ENCODE measurements around the gene TIA1. TPM values are rescaled to one million over a fixed set of nuclear protein-coding genes. Genes with fewer than 3 reads are reported as not detected.
A peak's percentile ranks its signal among the peaks of the same experiment; 100 is the strongest.
"Not testable (repeated sequence)": the region's sequence is repeated elsewhere in the genome, so short reads cannot be mapped to it uniquely, and the experiment has no call there.

TIA1 gene
- polyA plus RNA-seq = 1,165 and 1,297 TPM in 2 replicates
- polyA minus RNA-seq = 525 and 609 TPM in 2 replicates

GRCh38 chr2:70248181-70248847 lies at the start of gene TIA1:
TSS of gene TIA1 (minus strand) at chr2:70248628. CDS start at chr2:70248430, 198 bp downstream.
- Histone ChIP-seq H3K9me2 (ENCODE audit: insufficient read depth, low read length) (no peaks in the 10 kb centered on the region), H3K9me3 (ENCODE audit: low read length) (no peaks in the 10 kb centered on the region), H3K4me2 (ENCODE audit: low read length) (peak within 1 kb of the TSS; percentile 37), H3K9ac (ENCODE audit: low read length) (peak within 1 kb of the TSS; percentile 99), H4K20me1 (ENCODE audit: insufficient read depth) (peaks cover 12% of the 10 kb centered on the region), H3K79me2 (replicated peaks; ENCODE audit: insufficient read depth, low read length) (peaks cover 47% of the 10 kb centered on the region), H3K27ac (ENCODE audit: low read length) (peak within 1 kb of the TSS; percentile 99), H3K27me3 (ENCODE audit: insufficient read depth, low read depth, low read length) (no peaks in the 10 kb centered on the region), H3K4me3 (ENCODE audit: low read length) (peak within 1 kb of the TSS; percentile 80), H2AFZ (ENCODE audit: low read depth, low read length) (peak within 1 kb of the TSS; percentile 66), H3F3A (ENCODE audit: insufficient read depth, low read length, poor library complexity, severe bottlenecking) (no peaks in the 10 kb centered on the region), H3K36me3 (ENCODE audit: insufficient read depth, low read length) (no peaks in the 10 kb centered on the region)
- TF ChIP-seq, protein P1, sequence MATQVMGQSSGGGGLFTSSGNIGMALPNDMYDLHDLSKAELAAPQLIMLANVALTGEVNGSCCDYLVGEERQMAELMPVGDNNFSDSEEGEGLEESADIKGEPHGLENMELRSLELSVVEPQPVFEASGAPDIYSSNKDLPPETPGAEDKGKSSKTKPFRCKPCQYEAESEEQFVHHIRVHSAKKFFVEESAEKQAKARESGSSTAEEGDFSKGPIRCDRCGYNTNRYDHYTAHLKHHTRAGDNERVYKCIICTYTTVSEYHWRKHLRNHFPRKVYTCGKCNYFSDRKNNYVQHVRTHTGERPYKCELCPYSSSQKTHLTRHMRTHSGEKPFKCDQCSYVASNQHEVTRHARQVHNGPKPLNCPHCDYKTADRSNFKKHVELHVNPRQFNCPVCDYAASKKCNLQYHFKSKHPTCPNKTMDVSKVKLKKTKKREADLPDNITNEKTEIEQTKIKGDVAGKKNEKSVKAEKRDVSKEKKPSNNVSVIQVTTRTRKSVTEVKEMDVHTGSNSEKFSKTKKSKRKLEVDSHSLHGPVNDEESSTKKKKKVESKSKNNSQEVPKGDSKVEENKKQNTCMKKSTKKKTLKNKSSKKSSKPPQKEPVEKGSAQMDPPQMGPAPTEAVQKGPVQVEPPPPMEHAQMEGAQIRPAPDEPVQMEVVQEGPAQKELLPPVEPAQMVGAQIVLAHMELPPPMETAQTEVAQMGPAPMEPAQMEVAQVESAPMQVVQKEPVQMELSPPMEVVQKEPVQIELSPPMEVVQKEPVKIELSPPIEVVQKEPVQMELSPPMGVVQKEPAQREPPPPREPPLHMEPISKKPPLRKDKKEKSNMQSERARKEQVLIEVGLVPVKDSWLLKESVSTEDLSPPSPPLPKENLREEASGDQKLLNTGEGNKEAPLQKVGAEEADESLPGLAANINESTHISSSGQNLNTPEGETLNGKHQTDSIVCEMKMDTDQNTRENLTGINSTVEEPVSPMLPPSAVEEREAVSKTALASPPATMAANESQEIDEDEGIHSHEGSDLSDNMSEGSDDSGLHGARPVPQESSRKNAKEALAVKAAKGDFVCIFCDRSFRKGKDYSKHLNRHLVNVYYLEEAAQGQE (IDR thresholded peaks at IDR 0.05; ENCODE audit: borderline replicate concordance) = peak; percentile 92
- no peak for TF ChIP-seq EZH2 (IDR thresholded peaks at IDR 0.05; ENCODE audit: borderline replicate concordance, insufficient read depth, low read length, poor library complexity, severe bottlenecking)
- TF ChIP-seq TAF1 (IDR thresholded peaks at IDR 0.05; ENCODE audit: low read depth) = peak; percentile 97
- no peak for TF ChIP-seq EP300 (conservative IDR thresholded peaks at IDR 0.05; ENCODE audit: poor library complexity, severe bottlenecking)
- TF ChIP-seq CTCF (IDR thresholded peaks at IDR 0.05; ENCODE audit: poor library complexity, severe bottlenecking) = no peak
- no peak for TF ChIP-seq RAD21 (conservative IDR thresholded peaks at IDR 0.05)
- TF ChIP-seq MXI1 (conservative IDR thresholded peaks at IDR 0.05; ENCODE audit: poor library complexity, severe bottlenecking) = peak; percentile 11
- peak; percentile 93 for TF ChIP-seq POLR2AphosphoS5 (IDR thresholded peaks at IDR 0.05)
- no peak for TF ChIP-seq SMC3 (conservative IDR thresholded peaks at IDR 0.05; ENCODE audit: poor library complexity)

DNA sequence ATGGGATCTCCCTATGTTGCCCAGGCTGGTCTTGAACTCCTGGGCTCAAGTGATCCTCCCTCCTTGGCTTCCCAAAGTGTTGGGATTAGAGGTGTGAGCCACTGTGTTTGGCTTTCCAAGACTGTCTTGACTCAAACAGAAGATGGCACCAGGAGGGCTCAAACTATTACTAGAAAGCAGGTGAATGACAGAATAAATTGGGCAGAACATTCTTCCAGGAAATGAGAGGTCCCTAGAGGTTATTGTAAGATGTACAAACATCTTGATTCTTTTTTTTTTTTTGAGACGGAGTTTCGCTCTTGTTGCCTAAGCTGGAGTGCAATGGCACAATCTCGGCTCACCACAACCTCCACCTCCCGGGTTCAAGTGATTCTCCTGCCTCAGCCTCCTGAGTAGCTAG lies 49.4 kb upstream of the TIA1 start:
- H3K27me3 ChIP-seq (ENCODE audit: insufficient read depth, low read depth, low read length); H3K9me3 ChIP-seq (ENCODE audit: low read length); H3K9ac ChIP-seq (ENCODE audit: low read length); H3F3A ChIP-seq (ENCODE audit: insufficient read depth, low read length, poor library complexity, severe bottlenecking); H3K27ac ChIP-seq (ENCODE audit: low read length); H2AFZ ChIP-seq (ENCODE audit: low read depth, low read length); H3K9me2 ChIP-seq (ENCODE audit: insufficient read depth, low read length); H3K4me3 ChIP-seq (ENCODE audit: low read length); H3K79me2 ChIP-seq (replicated peaks; ENCODE audit: insufficient read depth, low read length); H3K36me3 ChIP-seq (ENCODE audit: insufficient read depth, low read length); H4K20me1 ChIP-seq (ENCODE audit: insufficient read depth); H3K4me2 ChIP-seq (ENCODE audit: low read length): not testable (repeated sequence)
